D721Med (cell line): Measurements from ENCODE around the gene NEMP2.
"Not testable (repeated sequence)": the region's sequence is repeated elsewhere in the genome, so short reads cannot be mapped to it uniquely, and the experiment has no call there.

Experiments used
- DNase-seq: peaks from one replicate; pipeline ENCODE4 v3.0.0; 2011; ENCODE audit warnings: low spot score; ENCODE audit not compliant: insufficient read length
- FAIRE-seq: peaks from 2 replicates; lab custom pipeline; 2011; peaks lifted over from hg19 to GRCh38; lab: Jason Lieb, UNC
- TF ChIP-seq, protein P1 (sequence below): IDR thresholded peaks from 2 replicates; pipeline ENCODE4 v1.5.1; 2012; ENCODE audit warnings: mild to moderate bottlenecking, control low read depth; ENCODE audit not compliant: insufficient read depth; ENCODE audit errors: missing control alignments

Gene NEMP2

DNA sequence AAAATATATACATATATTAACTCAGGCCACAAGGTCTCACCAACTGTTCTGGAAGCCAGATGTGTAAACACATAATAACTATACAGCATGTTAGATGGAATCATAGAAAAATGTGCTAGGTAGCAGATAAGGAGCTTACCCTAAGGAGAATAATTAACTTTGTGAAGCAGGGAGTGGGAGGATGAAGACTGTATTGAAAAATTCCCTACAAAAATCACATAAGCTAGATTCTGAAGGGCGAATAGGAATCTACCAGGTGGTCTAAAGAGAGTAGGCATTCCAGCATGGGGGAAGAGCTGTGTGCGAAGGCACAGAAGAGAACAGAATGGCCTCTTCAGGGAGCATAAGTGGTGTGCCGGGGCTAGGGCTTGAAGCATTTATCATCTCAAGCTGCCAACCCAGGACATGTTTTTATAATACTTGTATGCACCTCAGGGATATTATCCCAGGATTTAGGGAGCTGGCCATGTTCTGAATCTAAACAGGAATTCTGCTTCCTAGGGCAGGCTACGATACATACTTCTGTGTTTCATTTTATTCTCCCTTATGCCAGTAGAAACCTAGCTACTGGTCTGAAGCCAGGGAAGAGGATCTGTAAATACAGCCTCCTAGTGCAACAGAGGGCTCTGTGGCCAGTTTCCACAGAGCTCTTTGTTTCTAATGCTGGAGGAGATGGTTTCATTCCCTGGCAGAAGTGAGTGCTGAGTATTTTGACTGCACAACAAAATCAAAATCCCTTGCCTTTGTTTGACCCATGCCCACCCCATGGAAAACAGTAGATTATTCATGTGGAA is 56.7 kb downstream of the NEMP2 start:
- FAIRE-seq: no peak
- TF ChIP-seq, protein P1, sequence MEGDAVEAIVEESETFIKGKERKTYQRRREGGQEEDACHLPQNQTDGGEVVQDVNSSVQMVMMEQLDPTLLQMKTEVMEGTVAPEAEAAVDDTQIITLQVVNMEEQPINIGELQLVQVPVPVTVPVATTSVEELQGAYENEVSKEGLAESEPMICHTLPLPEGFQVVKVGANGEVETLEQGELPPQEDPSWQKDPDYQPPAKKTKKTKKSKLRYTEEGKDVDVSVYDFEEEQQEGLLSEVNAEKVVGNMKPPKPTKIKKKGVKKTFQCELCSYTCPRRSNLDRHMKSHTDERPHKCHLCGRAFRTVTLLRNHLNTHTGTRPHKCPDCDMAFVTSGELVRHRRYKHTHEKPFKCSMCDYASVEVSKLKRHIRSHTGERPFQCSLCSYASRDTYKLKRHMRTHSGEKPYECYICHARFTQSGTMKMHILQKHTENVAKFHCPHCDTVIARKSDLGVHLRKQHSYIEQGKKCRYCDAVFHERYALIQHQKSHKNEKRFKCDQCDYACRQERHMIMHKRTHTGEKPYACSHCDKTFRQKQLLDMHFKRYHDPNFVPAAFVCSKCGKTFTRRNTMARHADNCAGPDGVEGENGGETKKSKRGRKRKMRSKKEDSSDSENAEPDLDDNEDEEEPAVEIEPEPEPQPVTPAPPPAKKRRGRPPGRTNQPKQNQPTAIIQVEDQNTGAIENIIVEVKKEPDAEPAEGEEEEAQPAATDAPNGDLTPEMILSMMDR: no peak
- no peak for DNase-seq

DNA sequence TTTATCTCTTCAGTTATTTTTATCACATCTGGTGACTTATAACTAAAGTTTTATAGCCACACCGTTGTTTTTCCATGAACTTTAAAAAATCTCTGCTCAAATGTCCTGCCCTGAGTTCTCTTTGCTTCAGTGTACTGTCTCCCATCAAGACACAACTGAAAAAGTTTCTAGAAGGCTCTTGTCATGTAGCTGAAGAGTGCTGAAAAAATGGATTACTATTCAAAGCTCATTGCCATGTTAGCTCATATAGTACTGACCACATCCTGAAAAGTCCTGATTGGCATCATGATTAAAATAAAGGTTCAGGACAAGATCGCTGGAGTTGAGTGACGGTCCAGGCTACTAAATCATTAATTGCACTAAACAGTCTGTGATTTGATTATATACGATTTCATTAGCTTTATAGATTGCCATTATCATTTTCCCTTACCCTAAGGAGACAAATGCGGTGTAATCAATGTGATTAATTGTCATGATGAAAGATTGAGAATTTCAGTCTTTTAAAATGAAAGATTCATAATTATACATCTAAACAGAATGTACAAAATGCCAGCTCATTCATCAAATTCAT is 64.2 kb downstream of the NEMP2 start:
- DNase-seq (no peak), FAIRE-seq (no peak)
- TF ChIP-seq, protein P1: no peak

DNA sequence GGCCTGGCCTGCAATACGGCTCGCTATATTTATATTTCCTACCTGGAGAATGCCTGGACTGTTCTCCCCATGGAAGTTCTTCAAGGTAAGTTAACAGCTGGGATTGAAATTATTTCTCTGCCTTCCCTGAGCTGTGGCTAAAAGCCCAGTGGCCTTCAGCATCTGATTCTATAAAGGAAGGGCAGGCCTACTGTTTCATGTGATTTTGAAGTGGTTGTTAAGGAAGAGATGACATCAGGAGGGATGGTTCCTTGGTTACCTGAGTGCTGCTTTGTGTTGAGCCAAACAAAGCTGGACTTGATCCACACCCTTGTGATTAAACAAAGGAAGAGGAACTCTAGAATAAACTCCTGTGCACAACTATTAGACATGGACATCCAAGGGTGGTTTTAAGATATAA is 64.8 kb downstream of the NEMP2 start:
- no peak for DNase-seq
- no peak for FAIRE-seq
- TF ChIP-seq, protein P1: no peak

DNA sequence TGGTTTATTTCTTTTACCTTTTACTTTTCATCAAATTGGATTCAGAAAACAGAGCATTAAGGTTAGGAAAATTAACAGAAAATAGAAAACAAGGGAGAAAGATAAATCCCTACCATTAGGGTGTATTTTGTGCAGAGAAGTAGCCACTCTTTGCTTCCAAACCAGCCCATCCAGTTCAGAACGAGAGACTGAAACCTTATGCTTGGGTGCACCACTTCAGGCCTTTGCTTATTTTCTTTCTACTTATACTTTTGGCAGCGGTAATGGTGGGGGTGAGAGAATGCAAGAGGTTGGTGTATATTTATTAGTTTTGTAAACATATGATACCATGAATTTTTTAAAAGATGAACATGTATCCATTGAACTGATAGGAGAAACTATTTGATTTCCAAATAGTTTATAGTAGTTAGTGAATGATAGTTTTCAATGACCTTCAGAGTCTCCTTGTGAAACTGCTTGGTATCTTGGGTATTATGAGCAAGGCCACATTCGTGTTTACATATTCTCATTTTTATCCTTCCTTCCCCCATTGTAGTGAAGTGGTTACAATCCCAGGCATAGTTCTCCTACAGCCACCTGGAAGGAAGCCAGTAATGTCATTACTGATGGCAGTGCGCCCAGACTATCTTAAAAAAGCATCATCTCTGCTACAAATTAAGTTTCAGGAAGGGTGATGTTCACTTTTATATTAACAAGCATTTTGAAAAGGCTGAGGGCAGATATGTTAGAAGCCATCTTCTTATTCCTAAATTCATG is 65.5 kb downstream of the NEMP2 start:
- TF ChIP-seq, protein P1: no peak
- FAIRE-seq (no peak), DNase-seq (no peak)

DNA sequence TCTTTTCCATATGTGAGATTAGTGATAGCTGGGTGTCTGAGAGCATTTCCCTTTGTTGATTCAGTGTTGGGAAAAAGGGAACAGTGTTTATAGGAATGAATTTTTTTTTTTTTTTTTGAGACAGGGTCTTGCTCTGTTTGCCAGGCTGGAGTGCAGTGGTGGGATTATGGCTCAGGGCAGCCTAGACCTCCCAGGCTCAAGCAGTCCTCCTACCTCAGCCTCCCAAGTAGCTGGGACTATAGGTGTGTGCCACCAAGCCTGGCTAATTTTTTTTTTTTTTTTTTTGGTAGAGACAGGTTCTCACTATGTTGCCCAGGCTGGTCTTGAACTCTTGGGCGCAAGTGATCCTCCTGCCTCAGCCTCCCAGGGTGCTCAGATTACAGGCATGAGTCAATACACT is 66.2 kb downstream of the NEMP2 start:
- not testable (repeated sequence) for FAIRE-seq, DNase-seq

DNA sequence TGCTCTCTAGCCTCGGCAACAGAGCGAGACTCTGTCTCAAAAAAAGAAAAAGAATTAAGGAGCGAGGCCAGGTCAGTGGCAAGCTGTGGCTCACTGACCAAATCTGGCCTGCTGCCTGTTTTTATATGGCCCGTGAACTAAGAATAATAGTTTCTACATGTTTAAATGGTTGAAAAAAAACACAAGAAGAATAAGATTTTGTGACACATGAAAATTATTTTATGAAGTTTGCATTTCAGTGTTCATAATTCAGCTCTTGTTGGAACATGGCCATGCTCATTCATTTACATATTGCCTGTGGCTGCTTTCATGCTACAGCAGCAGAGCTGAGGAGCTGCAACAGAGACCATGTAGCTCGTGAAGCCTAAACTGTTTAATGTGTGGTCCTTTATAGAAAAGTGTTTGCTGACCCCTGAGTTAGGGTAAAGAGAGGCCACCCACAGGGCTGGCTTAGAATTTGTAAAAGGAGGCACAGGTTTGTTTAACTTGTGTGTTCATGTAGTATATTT is 66.9 kb downstream of the NEMP2 start:
- TF ChIP-seq, protein P1: no peak
- FAIRE-seq (no peak), DNase-seq (no peak)

DNA sequence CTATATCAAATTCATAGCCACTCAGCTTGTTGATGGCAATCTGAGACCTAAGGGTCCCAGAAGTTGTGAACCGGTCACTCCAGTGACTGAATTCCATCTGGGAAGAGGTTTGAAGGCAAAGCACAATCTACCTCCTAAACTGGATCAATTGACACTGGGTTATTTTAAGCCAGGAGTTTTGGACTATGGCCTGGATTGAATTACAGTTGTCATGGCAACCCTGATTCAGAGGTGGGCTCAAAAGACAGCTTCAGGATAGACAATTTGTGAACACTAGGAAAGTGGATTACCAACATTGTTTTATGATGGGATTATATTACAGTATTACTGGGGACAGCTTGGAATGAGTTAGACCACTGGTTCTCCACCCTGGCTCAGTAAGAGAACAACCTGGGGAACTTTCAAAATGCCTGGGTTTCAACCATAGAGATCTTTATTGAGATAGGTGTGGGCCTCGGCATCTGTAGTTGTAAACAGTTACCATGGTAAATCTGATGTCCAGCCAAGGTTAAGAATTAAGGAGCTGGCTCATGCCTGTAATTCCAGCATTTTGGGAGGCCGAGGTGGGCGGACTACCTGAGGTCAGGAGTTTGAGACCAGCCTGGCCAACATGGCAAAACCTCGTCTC is 67.6 kb downstream of the NEMP2 start:
- no peak for DNase-seq
- TF ChIP-seq, protein P1: no peak
- no peak for FAIRE-seq
